Pancreas (tissue), 10 donors: ENCODE results near the gene BPIFB1. TPM values are rescaled to one million over a fixed set of nuclear protein-coding genes. Genes with fewer than 3 reads are reported as not detected.

Experiments
- ATAC-seq, 4 donors: fragments of 200-7000 bp; cut with Tn5 transposase; one replicate each; pipeline versions ENCODE4 v1.8.0 to v1.9.1; 2020; ENCODE audit warnings: mild to moderate bottlenecking in 4 of 4, moderate library complexity in 4 of 4
- DNase-seq, 6 donors: peaks; one replicate each; pipeline ENCODE4 v3.0.0-alpha.2; 2020
- FAIRE-seq: peaks from 2 replicates; lab custom pipeline; 2012; peaks lifted over from hg19 to GRCh38; lab: Jason Lieb, UNC
- H3K27ac ChIP-seq, 4 donors: fragments of 200-600 bp; sonication (generic); 1 replicate in 3 of 4; 2 replicates in 1 of 4; pipeline versions ENCODE4 v1.5.0 to v1.8.0; 2020
- H3K27me3 ChIP-seq, 4 donors: fragments of 200-600 bp; one replicate each; pipeline ENCODE4 v1.8.0; 2021
- H3K36me3 ChIP-seq, 3 donors: fragments of 200-600 bp; sonication (generic) in 1 of 3; one replicate each; pipeline versions ENCODE4 v1.5.0 to v1.8.0; 2020 to 2021
- H3K4me1 ChIP-seq, 3 donors: fragments of 200-600 bp; one replicate each; pipeline ENCODE4 v1.8.0; 2021
- H3K4me3 ChIP-seq, 4 donors: fragments of 200-600 bp; sonication (generic) in 2 of 4; one replicate each; pipeline versions ENCODE4 v1.5.0 to v1.8.0; 2020 to 2021
- H3K9me3 ChIP-seq, 4 donors: fragments of 200-600 bp; one replicate each; pipeline ENCODE4 v1.8.0; 2021
- CTCF ChIP-seq, 4 donors: fragments of 200-600 bp; sonication (generic) in 3 of 4; IDR thresholded peaks; one replicate each; pipeline versions ENCODE4 v1.5.0 to v1.8.0; 2021; ENCODE audit warnings: antibody characterized with exemption in 4 of 4
- WGBS, 2 donors: extraction: QIAGEN DNeasy Blood & Tissue Kit; methylation state at CpG; one replicate each; pipeline ENCODE4 v1.1.7; 2013; 5-methylcytosine and 5-hydroxymethylcytosine counted together
- intact Hi-C, 3 donors: fragments of 100-400 bp; cut with DNase I; formaldehyde crosslinking; loops; one replicate each; pipeline versions ENCODE4 v1.11.1 to v1.14.2; 2022
- polyA plus RNA-seq, 2 donors: library from polyadenylated mRNA; stranded (reverse); fragments of 200-250 nt; gene quantifications; one replicate each; pipeline ENCODE4 v1.2.3, GENCODE V29; 2013
- total RNA-seq, 6 donors: library from RNA; stranded (reverse); fragmentation: NEBNext Ultra II Directional in 4 of 6; extraction: Animal tissue kit (Norgen Biotek cat#: 25700) in 4 of 6; gene quantifications; one replicate each; pipeline versions ENCODE4 v1.2.1 to v1.2.4, GENCODE V29; 2021 to 2023
- donor health status: healthy with polysubstance abuse.
- donor health status: DM: no; HTN: no; CAD: no; lungs with moderate emphysema.
- donor health status: DM: no; HTN: no; CAD: no.
- donor health status: control.
- donor health status: control.
- donor health status: Bipolar disorder and iron deficiency.
- donor health status: DM: yes; HTN: yes; CAD: no.
- donor health status: DM: no; HTN: no; CAD: no.
- donor health status: DM: no; HTN: no; CAD: no.
- donor health status: DM: yes; HTN: yes; CAD: no.

BPIFB1 gene
- total and polyA plus RNA-seq, 8 donors: 0.12 to 0.32 TPM; not detected in 6

- no peak for TF ChIP-seq CTCF (IDR thresholded peaks at IDR 0.05)
- ATAC-seq (no peak), FAIRE-seq (no peak), DNase-seq (no peak)
- Histone ChIP-seq H3K36me3 (no peaks in the 10 kb centered on the region), H3K27ac (no peak overlapping the region), H3K4me3 (no peak overlapping the region), H3K9me3 (no peaks in the 10 kb centered on the region), H3K27me3 (no peaks in the 10 kb centered on the region), H3K4me1 (no peaks in the 10 kb centered on the region)
- intact Hi-C loops: no loop called here
- 81 to 92% methylated on average over 4 of the region's 4 CpGs for WGBS, 2 donors
Observed at GRCh38 chr20:33343521-33343920, 60.5 kb downstream of the BPIFB1 start.

DNA sequence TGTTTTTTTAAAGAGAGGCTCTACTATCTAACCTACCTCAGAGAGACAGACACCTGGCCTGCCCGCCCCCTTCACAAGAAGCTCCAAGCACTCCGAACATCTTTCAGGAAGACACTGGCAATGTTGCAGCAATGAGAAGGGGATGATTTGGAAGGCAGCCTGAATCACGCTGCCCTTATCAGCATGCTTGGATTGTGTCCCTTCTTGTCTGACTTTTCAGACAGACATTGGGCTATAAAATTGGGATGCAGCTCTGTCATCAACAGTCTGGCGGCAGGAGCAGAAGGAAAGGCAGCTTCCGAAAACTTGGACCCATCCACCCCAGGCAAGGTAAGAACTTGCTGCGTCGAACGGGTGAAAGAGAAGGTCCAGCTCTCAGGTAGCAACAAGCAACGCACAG lies 62.3 kb downstream of the BPIFB1 start:
- TF ChIP-seq CTCF (IDR thresholded peaks at IDR 0.05): no peak
- Histone ChIP-seq H3K9me3 (no peaks in the 10 kb centered on the region), H3K4me3 (no peak overlapping the region), H3K4me1 (no peaks in the 10 kb centered on the region), H3K27ac (no peak overlapping the region), H3K27me3 (no peaks in the 10 kb centered on the region), H3K36me3 (no peaks in the 10 kb centered on the region)
- ATAC-seq (no peak), DNase-seq (no peak), FAIRE-seq (no peak)
- intact Hi-C loops: no loop called here
- WGBS, 2 donors: 68 to 76% methylated on average over 9 of the region's 9 CpGs

DNA sequence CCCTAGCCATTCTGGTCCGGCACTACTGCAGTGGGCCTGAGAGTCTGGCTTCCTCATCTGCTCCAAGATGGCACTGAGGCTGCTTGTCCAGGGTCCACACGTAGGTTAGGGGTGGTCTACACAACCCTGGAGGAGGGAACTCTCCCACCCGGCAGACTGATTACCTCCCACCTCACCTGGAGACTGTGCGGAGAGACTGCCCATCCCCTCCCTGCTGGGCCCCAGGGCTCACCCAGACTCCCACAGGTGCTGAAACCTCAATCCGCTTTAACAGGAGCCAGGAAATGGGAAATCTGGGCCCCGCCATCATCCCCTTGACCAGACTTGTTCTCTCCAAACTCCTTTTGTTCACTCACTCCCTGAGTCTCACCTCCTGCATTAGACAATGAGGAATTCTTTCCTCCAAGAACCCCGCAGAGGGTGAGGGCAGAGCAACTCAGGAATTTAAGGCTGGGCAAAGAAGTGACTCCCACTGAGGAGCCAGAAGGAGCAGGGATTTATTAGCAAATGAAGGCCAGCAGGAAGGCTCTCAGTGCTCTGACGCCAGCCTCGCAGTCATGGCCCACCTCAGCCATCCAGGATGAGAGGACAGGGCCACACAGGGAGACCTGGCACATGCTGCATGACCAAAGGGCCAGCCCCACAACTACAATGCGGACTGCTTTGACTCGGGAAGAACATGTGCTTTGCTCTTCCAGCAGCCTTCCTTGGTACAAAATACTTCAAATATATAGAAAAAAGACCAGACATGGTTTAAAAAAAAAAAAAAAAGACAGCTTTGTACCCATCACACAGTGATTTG lies 65.3 kb downstream of the BPIFB1 start:
- TF ChIP-seq CTCF (IDR thresholded peaks at IDR 0.05): no peak
- H3K9me3 ChIP-seq: no peaks in the 10 kb centered on the region
- intact Hi-C loops: no loop called here
- H3K4me3 ChIP-seq: no peak overlapping the region
- H3K4me1 ChIP-seq: no peaks in the 10 kb centered on the region
- ATAC-seq: no peak
- 90 to 91% methylated on average over 11 of the region's 11 CpGs for WGBS, 2 donors
- H3K27ac ChIP-seq: no peak overlapping the region
- no peaks in the 10 kb centered on the region for H3K36me3 ChIP-seq
- DNase-seq: peak in 1 of 6 donors; percentile 18
- FAIRE-seq: no peak
- no peaks in the 10 kb centered on the region for H3K27me3 ChIP-seq

DNA sequence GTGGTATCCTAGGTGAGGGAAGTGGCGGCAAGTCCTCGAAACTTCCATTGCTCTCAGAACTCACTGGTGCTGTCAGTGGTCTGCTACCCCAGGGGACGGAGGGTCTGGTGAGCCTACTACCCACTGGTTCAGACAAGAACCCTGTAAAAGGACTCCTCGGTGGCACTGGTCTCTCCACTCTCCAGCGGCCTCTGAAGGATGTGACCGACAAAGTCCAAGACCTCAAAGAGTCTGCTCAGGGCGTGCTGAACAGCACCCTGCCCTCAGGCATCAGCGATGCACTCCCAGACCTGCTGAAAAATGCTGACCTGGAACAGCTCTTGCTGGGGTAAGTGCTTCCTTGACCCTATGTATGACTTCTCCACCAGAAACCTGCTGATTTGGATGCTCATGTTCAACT lies 66.5 kb downstream of the BPIFB1 start:
- no peak overlapping the region for H3K4me3 ChIP-seq
- TF ChIP-seq CTCF (IDR thresholded peaks at IDR 0.05): no peak
- intact Hi-C loops: no loop called here
- H3K4me1 ChIP-seq: no peaks in the 10 kb centered on the region
- no peaks in the 10 kb centered on the region for H3K9me3 ChIP-seq
- no peak for FAIRE-seq
- no peak for DNase-seq
- no peak for ATAC-seq
- H3K36me3 ChIP-seq: no peaks in the 10 kb centered on the region
- no peak overlapping the region for H3K27ac ChIP-seq
- WGBS, 2 donors: 93 to 96% methylated on average over 8 of the region's 8 CpGs
- no peaks in the 10 kb centered on the region for H3K27me3 ChIP-seq

DNA sequence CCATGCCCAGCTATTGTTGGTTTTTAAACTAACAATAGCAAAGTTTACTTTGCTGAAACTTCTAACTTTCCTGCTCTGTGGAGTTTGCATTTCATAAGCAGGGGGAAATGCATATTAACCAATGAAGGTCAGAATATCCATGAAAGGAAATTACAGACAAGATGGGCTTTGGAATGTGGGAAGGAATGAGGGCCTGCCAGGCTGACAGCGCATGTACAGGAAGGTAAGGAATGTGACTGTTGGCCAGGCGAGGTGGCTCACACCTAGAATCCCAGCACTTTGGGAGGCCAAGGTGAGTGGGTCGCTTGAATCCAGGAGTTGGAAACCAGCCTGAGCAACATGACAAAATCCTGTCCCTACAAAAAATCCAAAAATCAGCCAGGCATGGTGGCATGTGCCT lies 68.7 kb downstream of the BPIFB1 start:
- no peak overlapping the region for H3K4me3 ChIP-seq
- no peaks in the 10 kb centered on the region for H3K4me1 ChIP-seq
- H3K36me3 ChIP-seq: peaks cover 0 to 4% (median 0%) of the 10 kb centered on the region in 3 donors
- DNase-seq (no peak), FAIRE-seq (no peak), ATAC-seq (no peak)
- intact Hi-C loops: no loop called here
- H3K27ac ChIP-seq: no peak overlapping the region
- no peaks in the 10 kb centered on the region for H3K9me3 ChIP-seq
- WGBS, 2 donors: 75 to 76% methylated on average over 3 of the region's 3 CpGs
- no peak for TF ChIP-seq CTCF (IDR thresholded peaks at IDR 0.05)
- H3K27me3 ChIP-seq: no peaks in the 10 kb centered on the region
